ENCODE data around the gene ZNF236.

- TF ChIP-seq CTCF (IDR thresholded peaks at IDR 0.05) (no peak), POLR2A (IDR thresholded peaks at IDR 0.05) (no peak)
These were observed 134.3 kb downstream of the ZNF236 start for GRCh38 chr18:76956648-76957047.
